ENCODE measurements around the gene TMEM139.

The TMEM139 gene

GRCh38 chr7:143325240-143325639 lies 40.5 kb downstream of the TMEM139 start:
- DNase-seq (ENCODE audit: low read depth): no peak

DNA sequence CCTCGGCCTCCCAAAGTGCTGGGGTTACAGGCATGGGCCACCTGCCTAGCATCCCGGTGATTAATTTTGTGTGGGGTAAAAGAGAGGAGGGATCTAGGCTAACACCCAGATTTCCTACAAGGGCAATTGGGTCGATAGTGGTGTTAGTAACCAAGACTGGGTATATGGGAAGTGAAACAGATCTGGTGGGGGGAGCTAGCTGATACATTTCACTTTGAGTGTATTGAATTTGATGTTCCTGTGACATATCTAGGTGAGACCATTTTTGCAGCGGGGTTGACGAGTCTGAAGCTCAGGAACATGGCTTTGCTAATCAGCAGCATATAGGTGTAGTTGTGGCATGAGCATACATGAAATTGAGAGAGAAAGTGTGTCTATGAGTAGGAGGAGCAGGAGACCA lies 43.1 kb downstream of the TMEM139 start:
- no peak for DNase-seq (ENCODE audit: low read depth)

- no peak for DNase-seq (ENCODE audit: low read depth)
Measured at GRCh38 chr7:143329471-143330170, 44.9 kb downstream of the TMEM139 start.

GRCh38 chr7:143331179-143331801 lies 46.5 kb downstream of the TMEM139 start:
- DNase-seq (ENCODE audit: low read depth): no peak

GRCh38 chr7:143334244-143334643 lies 49.5 kb downstream of the TMEM139 start:
- DNase-seq (ENCODE audit: low read depth): no peak

DNA sequence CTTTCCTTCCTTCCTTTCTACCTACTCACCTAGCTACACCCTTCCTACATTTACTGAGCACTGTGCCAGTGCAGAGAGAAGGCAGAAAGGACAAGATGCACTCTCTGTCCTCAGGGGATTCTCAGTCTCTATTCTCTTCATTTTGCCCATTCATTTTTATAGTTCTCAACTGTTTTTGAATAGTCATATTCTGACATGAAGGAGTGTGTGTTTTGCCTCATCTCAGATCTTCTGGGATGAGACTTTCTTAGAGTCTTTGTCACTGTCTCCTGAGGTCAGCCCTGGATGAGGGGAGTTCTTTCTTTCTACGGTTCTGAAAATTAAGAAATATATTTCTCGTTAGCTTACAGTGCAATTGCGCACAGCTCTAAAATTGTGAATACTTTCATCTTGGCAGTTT lies 52.5 kb downstream of the TMEM139 start:
- DNase-seq (ENCODE audit: low read depth): no peak

Measured in activated T-cell treated with anti-CD3 and anti-CD28 coated beads for 24 hours (primary cell).